Measurements from ENCODE around the gene SELENON.

The SELENON gene

DNA sequence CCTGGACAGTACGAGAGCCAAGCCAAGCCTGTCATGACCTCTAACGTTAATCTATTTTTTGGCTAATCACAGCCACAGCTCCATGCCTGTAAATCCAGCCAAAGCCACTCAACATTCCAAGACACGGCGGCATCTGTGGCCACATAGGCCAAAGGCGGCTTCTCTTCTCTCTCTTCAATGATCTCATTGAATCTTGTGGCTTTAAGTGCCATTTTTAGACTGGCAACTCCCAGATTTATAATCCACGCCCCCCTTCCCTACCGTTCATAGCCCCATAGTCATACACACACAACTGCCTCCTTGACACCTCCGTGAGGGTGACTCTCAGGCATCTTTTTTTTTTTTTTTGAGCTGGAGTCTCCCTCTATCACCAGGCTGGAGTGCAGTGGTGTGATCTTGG lies 5.7 kb upstream of the SELENON start:
- no peak for DNase-seq

DNA sequence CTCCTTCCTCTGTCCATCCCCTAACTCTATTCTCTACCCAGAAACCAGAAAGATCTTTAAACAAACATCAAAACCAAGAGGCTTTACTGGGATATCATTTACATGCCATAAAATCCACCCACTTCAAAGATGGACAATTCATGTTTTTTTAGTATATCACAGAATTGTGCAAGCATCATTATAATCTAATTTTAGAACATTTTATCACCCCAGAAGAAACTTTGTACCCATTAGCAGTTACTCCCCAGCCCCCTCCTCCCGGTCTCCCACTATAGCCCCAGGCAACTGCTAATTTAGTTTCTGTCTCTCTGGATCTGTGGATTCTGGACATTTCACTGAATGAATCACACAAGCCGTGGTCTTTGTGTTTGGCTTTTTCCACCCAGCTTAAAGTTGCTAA lies 4.8 kb upstream of the SELENON start:
- no peak for DNase-seq

DNA sequence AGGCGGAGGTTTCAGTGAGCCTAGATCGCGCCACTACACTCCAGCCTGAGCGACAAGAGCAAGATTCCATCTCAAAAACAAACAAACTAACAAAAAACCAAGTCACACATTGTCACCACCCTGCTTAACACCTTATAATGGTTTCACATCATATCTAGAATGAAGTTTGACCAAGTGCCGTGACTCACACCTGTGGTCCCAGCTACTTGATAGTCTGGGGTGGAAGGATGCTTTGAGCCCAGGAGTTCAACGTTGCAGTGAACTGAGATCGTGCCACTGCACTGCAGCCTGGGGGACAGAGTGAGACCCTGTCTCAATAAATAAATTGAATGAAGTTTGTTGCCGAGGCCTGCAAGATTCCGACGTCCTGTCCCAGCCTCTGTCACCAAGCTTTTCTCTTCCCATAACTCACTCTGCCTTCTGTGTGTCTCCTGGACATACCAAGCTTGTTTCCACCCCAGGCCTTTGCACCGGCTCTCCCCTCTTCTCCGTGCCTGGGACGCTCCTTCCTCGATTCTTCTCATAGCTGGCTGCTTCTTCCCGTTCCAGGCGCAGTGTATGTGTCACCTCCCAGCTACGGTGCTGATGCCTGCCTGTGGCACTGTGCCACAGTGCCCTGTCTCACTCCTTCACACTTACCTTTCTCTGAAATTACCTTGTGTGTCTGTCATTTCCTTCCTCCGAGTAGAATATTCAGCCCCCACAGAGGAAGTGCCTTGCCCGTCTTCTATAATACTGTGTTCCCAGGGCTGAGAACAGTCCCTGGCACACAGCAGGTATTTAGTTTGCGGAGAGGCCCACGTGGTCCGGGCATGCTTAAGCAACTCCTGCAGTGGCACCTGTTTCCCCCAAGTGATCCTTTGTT lies 3.8 kb upstream of the SELENON start:
- no peak for DNase-seq

DNA sequence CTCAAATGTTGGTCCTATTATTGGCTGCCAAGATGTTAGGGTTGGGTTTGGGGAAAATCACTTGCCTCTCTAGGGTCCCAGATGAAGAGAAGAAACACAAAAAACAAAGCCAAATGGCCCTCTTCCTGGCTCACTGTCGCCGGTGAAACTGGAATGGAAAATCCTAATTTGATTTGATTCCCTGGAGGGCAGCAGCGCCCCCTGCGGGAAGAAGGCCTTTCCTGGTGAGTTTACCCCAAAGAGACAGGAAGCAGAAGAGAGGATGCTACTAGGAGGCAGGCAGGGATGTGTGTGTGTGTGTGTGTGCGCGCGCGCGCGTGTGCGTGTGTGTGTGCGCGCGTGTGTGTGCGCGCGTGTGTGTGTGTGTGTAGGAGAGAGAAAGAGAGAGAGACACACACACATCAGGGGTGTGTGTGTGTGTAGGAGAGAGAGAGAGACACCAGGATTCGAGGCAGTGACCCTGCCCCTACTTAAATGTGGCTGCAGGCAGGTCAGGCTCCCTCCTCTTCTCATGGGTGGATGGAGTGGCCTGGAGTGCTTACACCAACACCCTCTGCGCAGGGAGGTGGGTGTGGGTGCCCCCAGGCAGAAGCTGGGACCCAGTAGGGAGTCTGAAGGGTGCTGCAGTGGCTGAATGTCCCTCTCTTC lies 3.1 kb upstream of the SELENON start:
- DNase-seq = peak; percentile 91

DNA sequence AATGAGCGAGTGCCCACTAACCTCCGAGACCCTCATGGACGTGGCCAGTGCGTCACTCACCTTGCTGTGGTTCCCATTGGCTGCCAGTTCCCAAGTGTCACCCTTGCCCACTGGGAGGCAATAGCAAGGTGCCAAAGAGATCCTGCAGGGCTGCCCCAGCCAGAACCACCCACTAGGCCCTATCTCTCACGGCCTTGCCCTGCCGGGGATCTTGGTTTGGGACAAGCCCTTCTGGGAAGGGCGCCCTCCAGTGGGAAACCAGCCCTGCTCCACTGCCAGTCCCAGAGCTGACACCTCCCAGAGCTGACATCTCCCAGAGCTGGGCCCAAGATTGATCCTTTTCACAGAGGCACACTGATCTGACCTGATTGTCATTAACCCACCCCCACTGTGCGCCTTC lies 2.1 kb upstream of the SELENON start:
- peak; percentile 78 for DNase-seq

DNA sequence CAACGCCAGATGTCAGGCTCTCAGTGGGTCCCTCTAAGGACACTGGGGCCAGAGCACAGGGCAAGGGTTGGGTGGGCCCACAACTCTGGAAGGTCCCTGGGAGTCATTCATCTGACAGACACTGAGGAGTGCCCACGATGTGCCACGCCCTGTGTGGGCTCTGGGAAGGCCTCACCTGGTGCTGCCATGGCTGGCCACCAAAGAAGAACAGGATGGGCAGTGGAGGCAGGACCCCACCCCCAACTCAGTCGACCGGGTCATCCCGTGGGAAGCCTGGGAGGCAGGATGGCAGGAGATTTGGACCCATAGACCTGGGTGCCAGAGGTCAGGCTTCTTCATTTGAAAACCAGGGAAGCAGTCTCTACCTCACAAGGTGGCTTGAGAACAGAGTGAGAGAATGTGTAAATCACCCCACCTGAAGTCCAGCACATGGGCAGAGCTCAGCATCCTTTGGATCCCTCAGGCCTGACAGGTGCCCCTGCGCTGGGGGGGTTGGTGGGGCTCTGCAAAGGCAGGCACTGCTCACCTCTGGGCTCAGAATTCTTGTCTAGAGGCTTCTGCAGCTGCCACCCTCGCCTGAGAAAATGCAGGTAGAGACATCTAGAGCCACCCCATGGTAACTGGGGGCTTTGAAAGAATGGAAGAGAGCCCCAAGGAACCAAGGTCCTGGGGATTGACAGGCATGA lies 1.2 kb upstream of the SELENON start:
- no peak for DNase-seq

DNA sequence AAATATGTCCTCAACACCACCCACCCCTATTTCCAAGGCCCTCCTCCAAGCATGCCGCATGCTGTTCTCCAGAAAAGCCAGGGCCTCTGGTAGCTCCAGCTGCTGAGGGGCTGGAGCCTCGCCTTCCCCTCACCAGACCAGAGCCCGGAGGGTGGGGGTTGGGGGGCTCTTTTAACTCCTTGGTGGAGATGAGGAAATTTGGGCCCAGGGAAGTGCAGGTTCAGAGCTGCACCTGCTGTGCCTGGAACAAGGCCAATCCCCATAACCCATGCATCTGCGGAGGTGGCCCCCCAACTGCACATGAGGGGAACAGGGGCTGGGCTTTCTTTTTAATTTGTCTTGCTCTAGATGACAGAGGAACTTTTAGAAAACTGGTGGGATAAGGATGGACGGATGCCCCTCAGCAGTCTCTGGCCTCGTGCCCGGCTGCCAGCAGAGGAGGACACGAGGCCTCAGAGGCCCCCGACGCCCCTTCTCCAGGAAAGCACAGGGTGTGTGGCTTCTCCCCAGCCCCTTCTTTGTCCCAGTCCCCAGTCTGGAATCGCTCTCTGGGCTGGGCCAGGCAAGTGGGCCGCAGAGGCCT lies 550 bp upstream of the SELENON start:
- DNase-seq = no peak

DNA sequence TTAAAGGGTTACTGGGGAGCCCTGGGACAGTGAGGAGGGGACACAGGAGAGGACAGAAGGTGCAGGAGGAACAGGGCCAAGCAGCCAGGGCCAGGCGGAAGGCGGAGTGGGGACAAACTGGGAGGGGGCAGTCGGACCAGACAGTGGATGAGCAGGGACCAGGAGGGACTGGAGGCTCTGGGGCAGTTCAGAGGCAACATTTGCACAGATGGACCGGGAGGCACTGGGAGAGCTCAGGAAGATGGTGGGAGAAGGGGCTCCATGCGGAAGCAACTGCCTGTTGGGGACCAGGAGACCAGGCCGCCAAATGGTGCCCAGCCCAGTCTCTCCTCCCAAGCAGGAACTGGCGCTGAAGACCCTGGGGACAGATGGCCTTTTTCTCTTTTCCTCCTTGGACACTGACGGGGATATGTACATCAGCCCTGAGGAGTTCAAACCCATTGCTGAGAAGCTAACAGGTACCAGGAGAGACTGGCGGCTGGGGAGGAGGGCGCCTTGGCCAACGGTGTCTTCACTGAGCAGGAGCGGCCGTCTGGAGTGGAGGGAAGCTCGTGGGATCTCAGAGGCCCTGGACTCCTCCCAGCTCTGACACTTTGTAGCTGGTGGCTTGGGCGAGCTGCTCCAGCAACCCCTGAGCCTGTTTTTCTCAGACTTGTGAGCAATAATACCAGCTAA lies 847 bp downstream of the SELENON start:
- DNase-seq = peak; percentile 67

DNA sequence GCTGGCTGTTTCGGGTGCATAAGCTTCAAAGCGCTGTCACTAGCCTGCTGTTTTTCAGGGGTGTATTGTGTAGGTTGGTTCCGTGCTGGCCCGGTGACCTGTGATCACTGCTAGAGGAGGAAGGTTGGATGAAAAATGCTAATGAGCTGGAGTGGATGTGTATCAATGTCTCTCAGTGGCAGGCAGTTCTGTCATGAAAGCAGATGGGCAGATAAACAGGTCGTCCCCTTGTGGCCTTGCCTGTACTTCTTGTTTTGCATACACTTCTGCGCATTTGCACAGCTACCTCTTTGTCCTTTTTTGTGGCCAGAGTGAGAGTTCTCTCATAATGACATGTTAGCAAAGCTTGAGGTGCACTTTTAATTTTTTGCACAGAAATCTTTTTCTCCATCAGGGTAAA lies 2.9 kb downstream of the SELENON start:
- no peak for DNase-seq

DNA sequence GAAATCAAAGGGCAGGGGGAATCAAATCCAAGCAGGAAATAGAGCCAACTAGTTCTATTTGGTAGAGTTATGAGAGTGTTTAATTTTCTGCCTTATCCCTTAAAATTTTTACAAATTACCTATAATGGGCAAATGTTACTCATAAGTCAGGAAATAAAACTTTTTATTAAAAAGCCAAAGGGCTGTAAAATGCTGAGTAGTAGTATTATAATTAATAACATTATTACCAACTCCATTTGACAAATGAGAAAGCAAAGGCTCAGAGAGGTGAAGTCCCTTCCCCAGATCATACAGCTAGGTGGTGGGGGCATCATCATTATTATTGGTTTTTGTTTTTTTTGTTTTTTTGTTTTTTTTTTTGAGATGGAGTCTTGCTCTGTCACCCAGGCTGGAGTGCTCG lies 3.4 kb downstream of the SELENON start:
- no peak for DNase-seq

DNA sequence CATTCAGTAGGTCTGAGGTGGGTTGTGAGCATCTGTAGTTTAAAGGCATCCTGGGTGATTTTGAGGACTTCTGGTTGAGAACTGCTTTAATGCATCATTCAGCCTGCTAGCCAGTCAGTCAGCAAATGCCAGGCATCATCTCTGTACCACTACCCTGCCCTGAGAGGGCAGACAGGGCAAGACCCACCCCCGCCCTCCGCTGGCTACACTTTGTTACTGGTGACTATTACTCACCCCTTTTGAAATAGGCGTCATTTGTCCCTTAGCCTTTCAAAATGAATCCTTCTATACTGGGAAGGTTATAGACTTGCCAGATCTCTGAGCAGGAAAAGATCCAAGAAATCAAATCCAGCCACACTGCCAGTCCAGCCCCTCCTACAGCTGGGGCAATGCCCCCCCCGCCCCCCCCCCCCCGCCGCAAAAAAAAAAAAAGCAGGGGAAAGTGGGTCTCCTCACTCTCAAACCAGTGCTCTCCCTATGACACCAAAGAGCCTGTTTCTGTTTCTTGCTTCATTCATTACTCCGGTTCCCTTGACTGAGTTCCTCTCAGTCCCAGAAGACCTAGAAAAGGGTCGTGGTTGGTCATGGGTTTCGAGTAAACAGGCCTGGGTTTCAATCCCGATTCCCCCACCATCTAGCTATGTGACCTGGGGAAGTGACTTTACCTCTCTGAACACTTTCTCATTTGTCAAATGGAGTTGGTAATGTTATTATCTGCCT lies 4.4 kb downstream of the SELENON start:
- DNase-seq = no peak

DNA sequence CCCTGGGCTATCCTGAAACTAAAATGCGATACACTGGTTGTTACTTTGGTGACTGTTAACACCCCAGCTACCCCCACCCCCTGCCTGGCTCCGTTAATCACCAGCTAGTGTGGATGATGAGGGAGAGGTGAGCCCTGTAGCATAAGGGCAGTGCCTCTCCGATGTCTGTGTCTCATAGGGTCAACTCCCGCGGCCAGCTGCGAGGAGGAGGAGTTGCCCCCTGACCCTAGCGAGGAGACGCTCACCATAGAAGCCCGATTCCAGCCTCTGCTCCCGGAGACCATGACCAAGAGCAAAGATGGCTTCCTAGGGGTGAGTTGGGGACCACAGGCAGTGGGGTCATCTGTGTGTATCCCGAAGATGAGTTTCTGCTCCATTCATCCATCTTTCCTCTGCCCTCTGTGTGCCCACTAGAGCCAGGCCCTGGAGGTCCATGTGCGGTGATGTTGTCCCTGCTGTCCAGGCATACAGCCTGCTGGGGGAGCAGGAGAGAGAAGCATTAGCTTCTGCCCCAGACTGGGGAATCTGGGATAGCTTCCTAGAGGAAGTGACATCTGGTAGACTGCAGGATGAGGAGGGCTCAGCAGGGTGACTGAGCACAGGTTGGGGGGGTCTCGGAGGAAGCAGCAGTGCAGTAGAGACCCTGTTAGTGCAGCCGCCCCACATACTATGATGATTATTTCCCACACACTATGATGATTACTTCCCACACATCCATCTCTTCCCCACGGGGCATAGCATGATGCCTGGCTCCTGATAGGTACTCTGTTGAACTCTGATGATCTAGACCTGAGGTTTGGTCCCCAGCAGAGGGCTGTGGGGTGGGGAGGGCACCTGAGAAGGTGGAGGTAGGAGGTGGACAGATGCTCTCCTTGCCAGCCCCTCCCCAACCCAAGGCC lies 5.2 kb downstream of the SELENON start:
- DNase-seq = no peak

DNA sequence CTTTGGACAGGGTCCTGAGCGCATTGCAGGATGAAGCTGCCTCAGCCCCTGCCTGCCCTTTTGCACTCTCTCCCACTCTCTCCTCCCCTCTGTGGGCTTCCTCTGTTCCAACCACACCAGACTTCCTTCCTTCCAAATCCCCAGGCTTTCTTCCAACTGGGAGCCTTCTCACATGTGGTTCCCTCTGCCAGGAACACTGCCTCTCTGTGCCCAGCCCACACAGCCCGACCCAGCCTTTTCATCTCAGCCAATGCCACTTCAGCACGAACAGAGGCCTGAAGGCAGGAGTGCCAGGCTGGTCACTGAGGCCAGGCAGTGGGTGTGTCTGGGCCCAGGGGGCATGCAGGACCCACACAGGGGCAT lies 5.9 kb downstream of the SELENON start:
- DNase-seq = no peak

DNA sequence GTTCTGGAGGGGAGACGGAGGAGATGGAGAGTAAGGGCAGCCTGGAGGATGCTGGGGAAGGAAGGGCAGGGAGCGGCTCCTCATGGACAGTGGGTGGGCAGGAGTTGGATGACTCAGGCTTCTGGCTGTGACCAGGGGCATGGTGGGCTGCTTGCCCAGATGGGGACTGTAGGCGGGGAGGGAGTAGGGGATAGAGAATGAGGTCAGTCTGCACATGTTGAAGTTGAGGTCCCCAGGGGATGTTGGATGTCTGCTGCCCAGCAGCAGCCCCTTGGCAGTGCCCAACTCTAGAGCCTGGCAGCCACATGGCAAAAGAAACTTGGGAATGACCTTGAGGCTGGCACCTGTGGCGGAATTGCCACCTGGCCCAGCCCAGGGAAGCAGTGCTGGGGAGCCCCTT lies 6.4 kb downstream of the SELENON start:
- DNase-seq = no peak

DNA sequence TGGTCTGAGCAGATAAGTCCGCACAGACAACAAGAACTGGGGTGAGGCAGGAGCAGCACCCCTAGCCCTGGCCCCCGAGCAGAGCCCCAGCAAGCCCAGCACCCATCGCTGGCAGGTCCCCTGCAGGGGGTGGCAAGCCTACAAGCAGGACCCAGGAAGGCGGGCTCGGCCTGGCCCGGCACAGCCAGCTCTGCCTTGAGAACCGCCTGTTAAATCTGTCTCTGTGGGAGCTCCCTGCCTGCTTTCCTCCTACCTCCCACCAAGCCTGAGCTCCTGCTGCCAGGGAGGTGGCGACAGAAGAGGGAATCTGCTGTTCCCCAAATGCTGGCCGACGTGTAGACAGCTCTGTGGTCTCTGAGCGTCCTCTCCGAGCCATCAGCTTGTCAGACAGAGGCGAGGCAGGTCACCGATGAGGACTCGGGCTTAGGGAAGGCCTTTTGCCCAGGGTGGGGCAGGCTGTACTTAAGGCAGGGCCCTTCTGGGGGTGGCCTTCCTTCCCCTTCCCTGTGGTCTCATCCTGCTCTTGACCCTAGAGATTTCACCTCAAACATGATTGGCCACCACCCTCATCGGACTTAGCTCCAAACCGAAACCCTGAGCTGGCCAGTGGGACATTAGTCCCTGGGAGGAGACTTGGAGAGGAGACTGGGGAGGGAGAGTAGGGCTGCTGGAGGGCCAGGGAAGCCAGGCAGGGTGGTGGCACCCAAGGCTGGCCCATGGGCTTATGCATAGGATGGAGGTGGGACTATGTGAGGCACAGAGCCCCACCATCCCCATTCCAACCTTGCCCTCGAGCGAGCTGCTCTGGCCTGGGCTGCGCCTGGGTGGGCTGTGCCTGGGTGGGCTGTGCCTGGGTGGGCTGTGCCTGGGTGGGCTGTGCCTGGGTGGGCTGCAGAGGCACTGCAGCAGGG lies 7.7 kb downstream of the SELENON start:
- no peak for DNase-seq

DNA sequence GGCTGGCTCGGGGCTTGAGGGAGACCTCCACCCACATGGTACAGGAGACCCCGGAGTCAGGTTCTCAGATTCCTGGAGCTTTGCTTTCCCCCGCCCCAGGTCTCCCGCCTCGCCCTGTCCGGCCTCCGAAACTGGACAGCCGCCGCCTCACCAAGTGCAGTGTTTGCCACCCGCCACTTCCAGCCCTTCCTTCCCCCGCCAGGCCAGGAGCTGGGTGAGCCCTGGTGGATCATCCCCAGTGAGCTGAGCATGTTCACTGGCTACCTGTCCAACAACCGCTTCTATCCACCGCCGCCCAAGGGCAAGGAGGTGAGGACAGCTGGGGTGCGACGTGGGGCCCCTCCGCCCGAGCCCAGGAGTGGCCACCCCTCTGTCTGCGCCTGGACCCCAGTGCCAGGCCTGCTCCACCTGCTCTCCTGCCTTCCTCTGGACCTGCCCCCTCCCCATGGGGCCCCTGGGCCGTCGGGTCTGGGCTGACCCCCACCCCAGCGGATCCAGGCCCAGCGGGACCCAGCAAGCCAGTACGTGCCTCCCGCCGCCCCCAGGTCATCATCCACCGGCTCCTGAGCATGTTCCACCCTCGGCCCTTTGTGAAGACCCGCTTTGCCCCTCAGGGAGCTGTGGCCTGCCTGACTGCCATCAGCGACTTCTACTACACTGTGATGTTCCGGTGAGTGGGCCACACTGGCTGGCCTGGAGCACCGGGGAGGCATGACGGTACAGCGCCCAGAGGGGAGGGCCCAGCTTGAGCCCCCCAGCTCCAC lies 8.7 kb downstream of the SELENON start:
- DNase-seq = peak; percentile 50

DNA sequence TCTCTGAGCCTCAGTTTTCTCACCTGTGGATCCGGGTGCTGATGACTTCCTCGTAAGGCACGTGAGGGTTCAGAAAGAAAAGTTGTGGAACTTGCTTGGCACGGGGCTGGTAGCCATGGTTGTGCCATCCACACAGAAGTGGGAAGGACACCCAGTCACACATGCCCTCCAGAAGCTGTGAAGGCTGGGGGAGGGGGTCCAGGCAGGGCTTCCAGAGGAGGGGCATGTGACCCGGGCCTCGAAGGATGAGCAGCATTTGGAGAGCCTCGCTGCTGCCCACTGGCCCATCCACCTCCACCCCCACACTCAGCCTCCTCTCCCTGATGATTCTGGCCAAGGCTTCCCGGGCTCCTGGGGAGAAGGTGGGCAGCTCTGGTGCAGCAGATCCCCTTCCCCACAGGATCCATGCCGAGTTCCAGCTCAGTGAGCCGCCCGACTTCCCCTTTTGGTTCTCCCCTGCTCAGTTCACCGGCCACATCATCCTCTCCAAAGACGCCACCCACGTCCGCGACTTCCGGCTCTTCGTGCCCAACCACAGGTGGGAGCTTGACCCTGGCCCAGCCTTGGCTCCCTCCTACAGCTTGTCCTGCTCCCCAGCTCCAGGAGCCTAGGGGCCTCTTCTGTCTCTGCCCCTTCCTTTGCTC lies 9.4 kb downstream of the SELENON start:
- DNase-seq = peak; percentile 40

DNA sequence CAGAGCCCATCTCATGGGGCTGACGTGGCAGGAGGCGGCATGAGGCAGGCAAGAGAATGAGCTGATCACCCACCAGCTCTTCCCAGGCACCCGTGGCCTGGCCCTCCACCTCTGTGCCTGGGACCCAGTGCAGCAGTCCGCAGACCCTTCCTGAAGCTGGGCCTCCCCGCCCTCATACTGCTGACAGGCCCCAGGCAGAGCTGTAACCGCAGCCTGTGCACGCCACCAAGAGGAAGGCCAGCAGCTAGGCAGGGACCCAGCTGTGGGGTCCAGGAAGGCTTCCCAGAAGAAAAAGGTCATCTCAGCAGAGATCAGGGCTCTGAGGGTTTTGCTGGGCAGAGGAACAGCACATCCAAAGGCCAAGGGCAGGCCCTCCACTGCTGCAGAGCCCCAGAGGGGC lies 9.9 kb downstream of the SELENON start:
- peak; percentile 55 for DNase-seq

Data from islet precursor cell (in vitro differentiated cells).